Measurements from ENCODE around the gene USP6.

- no peak for TF ChIP-seq POLR2A (IDR thresholded peaks at IDR 0.05)
- TF ChIP-seq CTCF (IDR thresholded peaks at IDR 0.05): no peak
Measured at GRCh38 chr17:5077781-5078105, 38.1 kb upstream of the USP6 start.
